Panc1 (cell line): ENCODE data around the gene FLT3. TPM values are rescaled to one million over a fixed set of nuclear protein-coding genes. Genes with fewer than 3 reads are reported as not detected.

ENCODE experiments used
- ATAC-seq: fragments of 200-7000 bp; cut with Tn5 transposase; 2 replicates; pipeline ENCODE4 v1.9.1; 2020; ENCODE audit warnings: mild to moderate bottlenecking, moderate library complexity
- BruUV-seq: library from RNA; stranded (reverse); fragments of 400-500 nt; replicated peaks from 2 replicates; lab custom pipeline; 2021; lab: Mats Ljungman, UMichigan
- CTCF ChIA-PET: fragments of 300-600 bp; sonication (Branson Sonifier 250); formaldehyde crosslinking; loops from one replicate; lab custom pipeline; 2022; ENCODE audit warnings: antibody characterized with exemption; lab: Charles Lee
- POLR2A ChIA-PET: fragments of 300-600 bp; sonication (Branson Sonifier 250); formaldehyde crosslinking; loops from one replicate; lab custom pipeline; 2022; ENCODE audit warnings: antibody characterized with exemption; lab: Charles Lee
- DNase-seq: peaks from one replicate; pipeline ENCODE4 v3.0.0-alpha.2; 2010; ENCODE audit warnings: low read depth, low spot score
- H3K27ac ChIP-seq: 2 replicates; pipeline ENCODE4 v1.5.1; 2011; ENCODE audit warnings: mild to moderate bottlenecking, low read length, inconsistent platforms
- H3K27me3 ChIP-seq: fragments of 200-500 bp; sonication (Bioruptor generic); 2 replicates; pipeline ENCODE4 v1.6.0; 2014; ENCODE audit warnings: low read length, inconsistent platforms; ENCODE audit not compliant: control insufficient read depth, insufficient read depth
- H3K36me3 ChIP-seq: fragments of 200-500 bp; sonication (Bioruptor generic); 2 replicates; pipeline ENCODE4 v1.5.1; 2014; ENCODE audit warnings: inconsistent platforms, mild to moderate bottlenecking, low read length, moderate library complexity; ENCODE audit not compliant: control insufficient read depth, insufficient read depth
- H3K4me1 ChIP-seq: 2 replicates; pipeline ENCODE4 v1.5.1; 2011; ENCODE audit warnings: inconsistent platforms, mild to moderate bottlenecking, low read length, moderate library complexity; ENCODE audit not compliant: control insufficient read depth, insufficient read depth
- H3K4me3 ChIP-seq, 2 experiments: 2 replicates each; pipeline ENCODE4 v1.5.1; 2011 to 2012; ENCODE audit warnings: low read depth in 2 of 2, low read length in 2 of 2, mild to moderate bottlenecking in 2 of 2, inconsistent platforms in 1 of 2, moderate library complexity in 1 of 2
- H3K9me3 ChIP-seq: fragments of 200-500 bp; sonication (Bioruptor generic); 2 replicates; pipeline ENCODE4 v1.5.1; 2014; ENCODE audit warnings: low read depth, mild to moderate bottlenecking, inconsistent platforms, low read length, moderate library complexity; ENCODE audit not compliant: control insufficient read depth, insufficient read depth
- POLR2AphosphoS5 ChIP-seq: IDR thresholded peaks from 2 replicates; pipeline ENCODE4 v1.6.1; 2012; ENCODE audit warnings: mild to moderate bottlenecking, low read depth, low read length, moderate library complexity
- SIN3A ChIP-seq: IDR thresholded peaks from 2 replicates; pipeline ENCODE4 v1.6.1; 2012; ENCODE audit warnings: low read depth, mild to moderate bottlenecking, low read length, moderate library complexity, borderline replicate concordance; ENCODE audit not compliant: insufficient read depth
- TCF7L2 ChIP-seq: IDR thresholded peaks from 2 replicates; pipeline ENCODE4 v1.6.1; 2011; ENCODE audit warnings: mild to moderate bottlenecking, low read depth, low read length, inconsistent platforms
- in situ Hi-C: cut with HindIII; loops from 2 replicates; pipeline ENCODE4 v1.10.0; 2016; ENCODE audit warnings: low sequenced_read_pairs, low pct_unique_long_range_greater_than_20kb
- intact Hi-C: fragments of 100-400 bp; cut with micrococcal nuclease; formaldehyde crosslinking; loops from one replicate; pipeline ENCODE4 v1.10.0; 2022; ENCODE audit not compliant: unreplicated experiment
- total RNA-seq: library from RNA; stranded (reverse); gene quantifications from one replicate; pipeline ENCODE4 v1.2.1, GENCODE V29; 2021; ENCODE audit not compliant: unreplicated experiment
- TF ChIP-seq, protein P1 (sequence below), 2 experiments: IDR thresholded peaks; 2 replicates each; pipeline ENCODE4 v1.6.1; 2011 to 2012; ENCODE audit warnings: low read depth in 2 of 2, control low read depth in 1 of 2, low read length in 1 of 2, mild to moderate bottlenecking in 1 of 2, moderate library complexity in 1 of 2; ENCODE audit not compliant: insufficient read depth in 1 of 2
- TF ChIP-seq, protein P2 (sequence below): fragments of 450-650 bp; IDR thresholded peaks from 2 replicates; pipeline ENCODE4 v1.5.1; 2017; ENCODE audit warnings: mild to moderate bottlenecking

FLT3 gene
- total RNA-seq, 1 experiment from 2014 or later, result 0.08 TPM

DNA sequence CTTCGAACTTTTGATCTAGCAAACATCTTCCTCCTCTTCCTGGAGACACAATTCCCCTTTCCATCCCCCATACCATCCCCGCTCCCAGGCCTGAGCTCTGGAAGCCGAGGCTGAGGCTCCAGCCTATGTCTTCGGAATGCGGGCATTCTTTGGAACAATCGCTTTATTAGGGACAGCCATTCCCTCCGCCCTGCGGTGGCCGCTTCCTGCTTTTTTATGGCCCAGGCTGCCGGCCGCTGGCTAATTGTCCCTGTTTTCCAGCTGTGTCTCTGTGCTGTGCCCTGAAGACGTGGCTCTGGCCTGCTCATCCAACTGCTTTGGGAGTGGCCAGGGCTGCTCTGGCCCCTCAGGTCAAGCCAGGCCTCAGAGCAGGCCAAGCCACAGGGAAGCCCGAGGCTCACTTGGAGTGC lies 129.1 kb downstream of the FLT3 start:
- CTCF ChIA-PET, result no interaction called here
- H3K4me1 ChIP-seq, result 0 out of 2 replicates have a peak, but pooled peaks cover 5% of the 10 kb centered on the region

DNA sequence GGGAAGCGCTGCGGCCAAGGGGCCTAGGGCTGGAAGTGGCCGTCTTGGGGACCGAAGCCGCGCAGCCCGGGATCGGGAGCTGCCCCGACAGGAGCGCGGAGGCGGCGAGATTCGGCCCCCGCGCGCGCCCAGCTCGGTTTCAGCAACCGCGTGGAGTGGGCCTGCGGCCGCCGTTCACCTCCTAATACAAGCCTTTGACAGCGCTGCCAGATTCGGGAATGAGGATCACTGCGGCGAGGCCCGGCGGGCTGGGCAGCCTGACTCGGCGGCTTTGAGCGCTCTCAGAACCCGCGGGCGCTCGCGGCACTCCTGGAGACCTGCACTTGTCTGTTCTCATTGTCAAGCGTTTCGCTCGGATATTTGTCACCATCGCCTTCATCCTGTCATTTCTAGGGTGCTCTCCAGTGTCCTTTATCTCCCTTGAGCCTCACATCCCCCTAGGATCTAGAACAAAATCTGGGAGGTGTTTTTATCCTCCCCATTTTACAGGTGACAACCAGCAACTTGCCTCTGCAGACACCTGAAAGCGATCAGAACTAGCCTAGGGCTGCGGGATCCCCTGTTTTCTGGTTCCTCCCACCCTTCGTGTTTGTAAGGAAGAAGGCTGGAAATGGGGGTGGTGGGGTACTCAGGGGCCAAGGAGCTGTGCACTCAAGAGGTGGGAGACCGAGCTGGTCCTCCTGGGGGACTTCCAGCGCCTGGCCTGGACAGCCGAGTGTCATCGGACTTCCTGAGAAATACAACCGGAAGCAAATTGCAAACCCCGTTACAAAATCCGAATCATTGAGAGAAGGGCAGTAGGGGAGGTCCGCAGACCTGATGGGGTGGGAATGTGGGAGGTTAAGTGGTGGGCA lies 129.8 kb downstream of the FLT3 start:
- no peaks in the 10 kb centered on the region for H3K9me3 ChIP-seq
- ChIA-PET CTCF (interaction anchor here (1.2 kb wide), 1 partner anchor 10 kb away, joined by 3 read pairs; no protein-coding TSS in a partner anchor), POLR2A (interaction anchor here (0.6 kb wide), 1 partner anchor 140 kb away, joined by 5 read pairs; no protein-coding TSS in a partner anchor)
- in situ Hi-C loops, result loop anchor here (25.0 kb wide), 1 partner anchor 133 kb away; no protein-coding TSS in a partner anchor
- no peaks in the 10 kb centered on the region for H3K27me3 ChIP-seq
- no peak overlapping the region for H3K4me3 ChIP-seq
- BruUV-seq, result no TSS peak
- H3K27ac ChIP-seq, result no peak overlapping the region
- no peak for ATAC-seq
- DNase-seq, result no peak
- H3K36me3 ChIP-seq, result no peaks in the 10 kb centered on the region; the same call in 1 of the 2 replicates
- TF ChIP-seq, protein P1, sequence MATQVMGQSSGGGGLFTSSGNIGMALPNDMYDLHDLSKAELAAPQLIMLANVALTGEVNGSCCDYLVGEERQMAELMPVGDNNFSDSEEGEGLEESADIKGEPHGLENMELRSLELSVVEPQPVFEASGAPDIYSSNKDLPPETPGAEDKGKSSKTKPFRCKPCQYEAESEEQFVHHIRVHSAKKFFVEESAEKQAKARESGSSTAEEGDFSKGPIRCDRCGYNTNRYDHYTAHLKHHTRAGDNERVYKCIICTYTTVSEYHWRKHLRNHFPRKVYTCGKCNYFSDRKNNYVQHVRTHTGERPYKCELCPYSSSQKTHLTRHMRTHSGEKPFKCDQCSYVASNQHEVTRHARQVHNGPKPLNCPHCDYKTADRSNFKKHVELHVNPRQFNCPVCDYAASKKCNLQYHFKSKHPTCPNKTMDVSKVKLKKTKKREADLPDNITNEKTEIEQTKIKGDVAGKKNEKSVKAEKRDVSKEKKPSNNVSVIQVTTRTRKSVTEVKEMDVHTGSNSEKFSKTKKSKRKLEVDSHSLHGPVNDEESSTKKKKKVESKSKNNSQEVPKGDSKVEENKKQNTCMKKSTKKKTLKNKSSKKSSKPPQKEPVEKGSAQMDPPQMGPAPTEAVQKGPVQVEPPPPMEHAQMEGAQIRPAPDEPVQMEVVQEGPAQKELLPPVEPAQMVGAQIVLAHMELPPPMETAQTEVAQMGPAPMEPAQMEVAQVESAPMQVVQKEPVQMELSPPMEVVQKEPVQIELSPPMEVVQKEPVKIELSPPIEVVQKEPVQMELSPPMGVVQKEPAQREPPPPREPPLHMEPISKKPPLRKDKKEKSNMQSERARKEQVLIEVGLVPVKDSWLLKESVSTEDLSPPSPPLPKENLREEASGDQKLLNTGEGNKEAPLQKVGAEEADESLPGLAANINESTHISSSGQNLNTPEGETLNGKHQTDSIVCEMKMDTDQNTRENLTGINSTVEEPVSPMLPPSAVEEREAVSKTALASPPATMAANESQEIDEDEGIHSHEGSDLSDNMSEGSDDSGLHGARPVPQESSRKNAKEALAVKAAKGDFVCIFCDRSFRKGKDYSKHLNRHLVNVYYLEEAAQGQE (IDR thresholded peaks at IDR 0.05; ENCODE audit: insufficient read depth in 1 of 2, low read depth in 2 of 2, low read length in 1 of 2), result no peak
- TF ChIP-seq TCF7L2, result no peak
- no peak for TF ChIP-seq SIN3A
- TF ChIP-seq, protein P2, sequence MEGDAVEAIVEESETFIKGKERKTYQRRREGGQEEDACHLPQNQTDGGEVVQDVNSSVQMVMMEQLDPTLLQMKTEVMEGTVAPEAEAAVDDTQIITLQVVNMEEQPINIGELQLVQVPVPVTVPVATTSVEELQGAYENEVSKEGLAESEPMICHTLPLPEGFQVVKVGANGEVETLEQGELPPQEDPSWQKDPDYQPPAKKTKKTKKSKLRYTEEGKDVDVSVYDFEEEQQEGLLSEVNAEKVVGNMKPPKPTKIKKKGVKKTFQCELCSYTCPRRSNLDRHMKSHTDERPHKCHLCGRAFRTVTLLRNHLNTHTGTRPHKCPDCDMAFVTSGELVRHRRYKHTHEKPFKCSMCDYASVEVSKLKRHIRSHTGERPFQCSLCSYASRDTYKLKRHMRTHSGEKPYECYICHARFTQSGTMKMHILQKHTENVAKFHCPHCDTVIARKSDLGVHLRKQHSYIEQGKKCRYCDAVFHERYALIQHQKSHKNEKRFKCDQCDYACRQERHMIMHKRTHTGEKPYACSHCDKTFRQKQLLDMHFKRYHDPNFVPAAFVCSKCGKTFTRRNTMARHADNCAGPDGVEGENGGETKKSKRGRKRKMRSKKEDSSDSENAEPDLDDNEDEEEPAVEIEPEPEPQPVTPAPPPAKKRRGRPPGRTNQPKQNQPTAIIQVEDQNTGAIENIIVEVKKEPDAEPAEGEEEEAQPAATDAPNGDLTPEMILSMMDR, result no peak
- no peak for TF ChIP-seq POLR2AphosphoS5
- H3K4me1 ChIP-seq, result peaks cover 5% of the 10 kb centered on the region; the same call in 1 of the 2 replicates
- intact Hi-C loops, result no loop called here

More for the DNA sequence above, 129.1 kb downstream of the FLT3 start:
- intact Hi-C loops (no loop called here), in situ Hi-C loops (loop anchor here (25.0 kb wide), 1 partner anchor 134 kb away; no protein-coding TSS in a partner anchor)
- Histone ChIP-seq H3K27ac (no peak overlapping the region), H3K9me3 (no peaks in the 10 kb centered on the region), H3K36me3 (no peaks in the 10 kb centered on the region; the same call in 1 of the 2 replicates), H3K4me3 (no peak overlapping the region), H3K27me3 (no peaks in the 10 kb centered on the region)
- DNase-seq (no peak), ATAC-seq (no peak)
- POLR2A ChIA-PET, result interaction anchor here (0.7 kb wide), 1 partner anchor 33 kb away, joined by 3 read pairs; no protein-coding TSS in a partner anchor
- TF ChIP-seq, protein P2, result no peak
- TF ChIP-seq, protein P1 (IDR thresholded peaks at IDR 0.05; ENCODE audit: insufficient read depth in 1 of 2, low read depth in 2 of 2, low read length in 1 of 2), result no peak
- TF ChIP-seq SIN3A (no peak), TCF7L2 (no peak), POLR2AphosphoS5 (no peak)
- BruUV-seq, result no TSS peak
